ENCODE results near the gene WDR91. TPM values are rescaled to one million over a fixed set of nuclear protein-coding genes. Genes with fewer than 3 reads are reported as not detected.

The WDR91 gene
- total RNA-seq, result 15.2 and 16.1 TPM in 2 replicates

DNA sequence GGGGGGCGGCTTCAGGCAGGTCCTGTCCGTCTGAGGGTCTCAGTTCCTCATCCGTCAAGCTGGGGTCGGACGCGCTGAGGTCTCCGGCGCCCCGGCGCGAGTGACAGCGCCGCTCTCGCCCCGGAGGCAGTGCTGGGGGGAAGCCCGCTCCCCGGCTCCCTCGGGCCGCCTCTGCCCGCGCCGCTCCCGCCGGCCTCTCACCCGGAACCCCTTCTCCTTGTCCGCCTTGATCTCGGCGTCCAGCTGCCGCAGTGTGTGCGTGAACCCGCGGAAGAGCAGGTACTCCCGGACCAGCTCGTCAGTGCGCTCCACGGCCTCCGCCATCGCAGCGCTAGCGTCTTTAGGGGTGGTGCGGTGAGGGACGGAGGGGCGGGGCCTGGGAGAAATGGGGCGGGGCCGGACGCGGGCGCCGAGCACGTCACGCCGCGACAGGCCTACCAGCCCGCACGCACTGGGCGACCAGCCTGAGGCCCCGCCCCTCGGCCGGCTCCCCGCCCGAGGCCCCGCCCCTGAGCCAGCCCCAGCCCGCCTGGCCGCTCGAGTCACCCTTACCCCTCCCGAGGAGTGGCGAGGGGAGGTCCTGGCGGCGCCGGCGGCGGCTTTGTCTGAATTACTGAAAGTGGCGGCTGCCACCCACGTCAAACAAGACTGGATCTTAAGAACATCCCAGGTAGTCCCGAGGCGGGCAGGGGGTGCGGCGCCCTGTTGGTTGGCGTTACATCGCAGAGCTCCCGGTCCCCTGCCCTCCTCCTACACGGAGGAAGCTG lies at the start of gene WDR91:
Gene WDR91 (minus strand): TSS at position 348 of the 767 bp plus-strand sequence. CDS start 24 bp downstream, at position 324.

GRCh38 chr7:135233570-135233969 lies 22.2 kb upstream of the WDR91 start, which contains the start of gene STRA8:
Gene STRA8 (plus strand): TSS chr7:135233838. CDS start chr7:135240525, 6,687 bp downstream.

GRCh38 chr7:135170274-135170997 lies 40.9 kb downstream of the WDR91 start, which contains the start of gene CYREN:
Gene CYREN (minus strand): TSS chr7:135170707. CDS start chr7:135168922, 1,785 bp downstream.

GRCh38 chr7:135147899-135148721 lies 63.2 kb downstream of the WDR91 start, which contains the start of gene TMEM140:
Gene TMEM140 (plus strand): TSS chr7:135148072. CDS start chr7:135164442, 16,370 bp downstream.

Small RNA genes lying within 50 kb of the gene (small RNA-seq; reads per million reads assigned to genes)
- 0.52 reads per million, percentile 29 among the genes with 10 or more reads in this experiment for gene MIR6509

Other genes starting within 250 kb of the WDR91 start
- 0.11 and 0.39 TPM in 2 replicates for gene AGBL3, start 225.0 kb downstream of the WDR91 start, total RNA-seq
- gene TMEM140, start 63.5 kb downstream of the WDR91 start, total RNA-seq, result 0.39 TPM in 1 of 2 replicates, not detected in the other
- 64.5 and 65.6 TPM in 2 replicates for gene CYREN, start 40.8 kb downstream of the WDR91 start, total RNA-seq
- not detected in 2 replicates for gene STRA8, start 22.3 kb upstream of the WDR91 start, total RNA-seq

Measured in placental epithelial cell (primary cell).